Measurements from ENCODE around the gene ZFYVE9. TPM values are rescaled to one million over a fixed set of nuclear protein-coding genes. Genes with fewer than 3 reads are reported as not detected.

Gene ZFYVE9
- total RNA-seq, 1 experiment from 2014 or later: 18.0 TPM

GRCh38 chr1:52182874-52183400 is 41.0 kb downstream of the ZFYVE9 start:
- no TSS peak for BruUV-seq (replicated peaks)
- TF ChIP-seq TCF7L2 (IDR thresholded peaks at IDR 0.05; ENCODE audit: low read depth, low read length) (no peak), REST (IDR thresholded peaks at IDR 0.05; ENCODE audit: insufficient read depth in 1 of 2, low read depth in 2 of 2, low read length in 1 of 2) (no peak)
- H3K4me3 ChIP-seq (ENCODE audit: low read depth in 2 of 2, low read length in 2 of 2): no peak overlapping the region
- CTCF ChIA-PET: no interaction called here
- intact Hi-C loops (cut with micrococcal nuclease; ENCODE audit: unreplicated experiment): no loop called here
- H3K36me3 ChIP-seq (ENCODE audit: control insufficient read depth, insufficient read depth, low read length): no peaks in the 10 kb centered on the region
- in situ Hi-C loops (cut with HindIII; ENCODE audit: low pct_unique_long_range_greater_than_20kb, low sequenced_read_pairs): no loop called here
- POLR2A ChIA-PET: no interaction called here
- ATAC-seq (no peak), DNase-seq (ENCODE audit: low read depth, low spot score) (no peak)
- no peaks in the 10 kb centered on the region for H3K27me3 ChIP-seq (ENCODE audit: control insufficient read depth, insufficient read depth, low read length)
- no peaks in the 10 kb centered on the region for H3K4me1 ChIP-seq (ENCODE audit: control insufficient read depth, insufficient read depth, low read length)
- H3K9me3 ChIP-seq (ENCODE audit: control insufficient read depth, insufficient read depth, low read depth, low read length): no peaks in the 10 kb centered on the region
- no peak overlapping the region for H3K27ac ChIP-seq (ENCODE audit: low read length)

GRCh38 chr1:52186449-52186848 is 44.6 kb downstream of the ZFYVE9 start:
- ATAC-seq (no peak), DNase-seq (ENCODE audit: low read depth, low spot score) (no peak)
- intact Hi-C loops (cut with micrococcal nuclease; ENCODE audit: unreplicated experiment) (no loop called here), in situ Hi-C loops (cut with HindIII; ENCODE audit: low pct_unique_long_range_greater_than_20kb, low sequenced_read_pairs) (no loop called here)
- Histone ChIP-seq H3K4me3 (ENCODE audit: low read depth in 2 of 2, low read length in 2 of 2) (no peak overlapping the region), H3K9me3 (ENCODE audit: control insufficient read depth, insufficient read depth, low read depth, low read length) (no peaks in the 10 kb centered on the region), H3K4me1 (ENCODE audit: control insufficient read depth, insufficient read depth, low read length) (no peaks in the 10 kb centered on the region; the same call in 1 of the 2 replicates), H3K27me3 (ENCODE audit: control insufficient read depth, insufficient read depth, low read length) (no peaks in the 10 kb centered on the region), H3K36me3 (ENCODE audit: control insufficient read depth, insufficient read depth, low read length) (no peaks in the 10 kb centered on the region), H3K27ac (ENCODE audit: low read length) (no peak overlapping the region)
- POLR2A ChIA-PET: no interaction called here
- no TSS peak for BruUV-seq (replicated peaks)
- TF ChIP-seq POLR2AphosphoS5 (IDR thresholded peaks at IDR 0.05; ENCODE audit: low read depth, low read length) (no peak), CTCF (IDR thresholded peaks at IDR 0.05) (no peak), SIN3A (IDR thresholded peaks at IDR 0.05; ENCODE audit: borderline replicate concordance, insufficient read depth, low read depth, low read length) (no peak), TCF7L2 (IDR thresholded peaks at IDR 0.05; ENCODE audit: low read depth, low read length) (no peak), REST (IDR thresholded peaks at IDR 0.05; ENCODE audit: insufficient read depth in 1 of 2, low read depth in 2 of 2, low read length in 1 of 2) (no peak)
- CTCF ChIA-PET: no interaction called here
